Measurements from ENCODE around the gene ARID1A. TPM values are rescaled to one million over a fixed set of nuclear protein-coding genes. Genes with fewer than 3 reads are reported as not detected.

The ARID1A gene
- total RNA-seq, 5 donors from 2014 or later (not counting 1 experiment from before 2014, with no cell fraction given): 122 to 148 (median 126) TPM

Other genes with a start within 250 kb of the ARID1A start
- gene HMGN2, start 223.6 kb upstream of the ARID1A start, total RNA-seq: 100 to 1,000 TPM; 310 to 341 (median 325) TPM
- gene RPS6KA1, start 166.3 kb upstream of the ARID1A start, total RNA-seq: 100 to 1,000 TPM in 3 of 5 donors, 10 to 100 TPM in 2; 85.8 to 123 (median 101) TPM
- 10 to 100 TPM; 10.3 to 24.0 (median 20.3) TPM for gene PIGV, start 91.9 kb downstream of the ARID1A start, total RNA-seq
- 10 to 100 TPM; 41.1 to 59.9 (median 50.6) TPM for gene ZDHHC18, start 130.7 kb downstream of the ARID1A start, total RNA-seq
- gene SFN, start 167.1 kb downstream of the ARID1A start, total RNA-seq: 1 to 10 TPM in 4 of 5 donors, under 1 TPM in 1; 0.28 to 1.7 (median 1.6) TPM
- 10 to 100 TPM; 30.8 to 35.7 (median 32.7) TPM for gene GPN2, start 194.3 kb downstream of the ARID1A start, total RNA-seq
- gene GPATCH3, start 204.5 kb downstream of the ARID1A start, total RNA-seq: 10 to 100 TPM; 23.6 to 28.6 (median 27.6) TPM
- not detected for gene NR0B2, start 218.0 kb downstream of the ARID1A start, total RNA-seq
- gene NUDC, start 225.7 kb downstream of the ARID1A start, total RNA-seq: 10 to 100 TPM; 39.1 to 45.7 (median 43.2) TPM